HEK293 (cell line): ENCODE measurements around the gene SIDT1.

Experiments
- KLF16 ChIP-seq: fragments of 450-650 bp; formaldehyde crosslinking; IDR thresholded peaks from 2 replicates; pipeline ENCODE4 v1.5.1; 2017; ENCODE audit warnings: missing biosample characterization, missing genetic modification characterization
- PRDM1 ChIP-seq: fragments of 450-650 bp; formaldehyde crosslinking; IDR thresholded peaks from 2 replicates; pipeline ENCODE4; 2016; ENCODE audit warnings: missing biosample characterization, missing genetic modification characterization
- SP2 ChIP-seq: fragments of 450-650 bp; formaldehyde crosslinking; IDR thresholded peaks from 2 replicates; pipeline ENCODE4 v1.5.1; 2016; ENCODE audit warnings: missing biosample characterization, missing genetic modification characterization
- YY2 ChIP-seq: fragments of 450-650 bp; formaldehyde crosslinking; IDR thresholded peaks from 2 replicates; pipeline ENCODE4 v1.5.1; 2016; ENCODE audit warnings: missing biosample characterization, missing genetic modification characterization
- ZBTB1 ChIP-seq: fragments of 450-650 bp; formaldehyde crosslinking; IDR thresholded peaks from 2 replicates; pipeline ENCODE4 v1.5.1; 2016; ENCODE audit warnings: missing biosample characterization, missing genetic modification characterization
- ZNF121 ChIP-seq: fragments of 450-650 bp; formaldehyde crosslinking; IDR thresholded peaks from 2 replicates; pipeline ENCODE4 v1.5.1; 2016; ENCODE audit warnings: missing biosample characterization, missing genetic modification characterization
- ZNF274 ChIP-seq, 2 experiments: fragments of 200-500 bp in 1 of 2; fragments of 450-650 bp in 1 of 2; sonication (Bioruptor generic) in 1 of 2; formaldehyde crosslinking in 1 of 2; IDR thresholded peaks; 2 replicates each; pipeline versions ENCODE4 v1.5.1 to v1.6.1; 2014 to 2016; ENCODE audit warnings: borderline replicate concordance in 1 of 2, inconsistent platforms in 1 of 2, low read length in 1 of 2, missing biosample characterization in 1 of 2, missing genetic modification characterization in 1 of 2
- ZNF404 ChIP-seq: fragments of 450-650 bp; formaldehyde crosslinking; IDR thresholded peaks from 2 replicates; pipeline ENCODE4 v1.5.1; 2017; ENCODE audit warnings: missing biosample characterization, missing genetic modification characterization
- ZNF433 ChIP-seq: fragments of 450-650 bp; formaldehyde crosslinking; IDR thresholded peaks from 2 replicates; pipeline ENCODE4 v1.5.1; 2016; ENCODE audit warnings: missing biosample characterization, missing genetic modification characterization, low read depth
- TF ChIP-seq, protein P1 (sequence below): fragments of 450-650 bp; formaldehyde crosslinking; IDR thresholded peaks from 2 replicates; pipeline ENCODE4 v1.5.1; 2016; ENCODE audit warnings: missing biosample characterization, missing genetic modification characterization
- TF ChIP-seq, protein P2 (sequence below): fragments of 450-650 bp; formaldehyde crosslinking; IDR thresholded peaks from 2 replicates; pipeline ENCODE4 v1.5.1; 2016; ENCODE audit warnings: missing biosample characterization, missing genetic modification characterization
- TF ChIP-seq, protein P3 (sequence below): fragments of 450-650 bp; formaldehyde crosslinking; IDR thresholded peaks from 2 replicates; pipeline ENCODE4 v1.5.1; 2016; ENCODE audit warnings: missing biosample characterization, missing genetic modification characterization
- TF ChIP-seq, protein P4 (sequence below): fragments of 450-650 bp; formaldehyde crosslinking; IDR thresholded peaks from 2 replicates; pipeline ENCODE4 v1.5.1; 2016; ENCODE audit warnings: missing biosample characterization, missing genetic modification characterization

DNA sequence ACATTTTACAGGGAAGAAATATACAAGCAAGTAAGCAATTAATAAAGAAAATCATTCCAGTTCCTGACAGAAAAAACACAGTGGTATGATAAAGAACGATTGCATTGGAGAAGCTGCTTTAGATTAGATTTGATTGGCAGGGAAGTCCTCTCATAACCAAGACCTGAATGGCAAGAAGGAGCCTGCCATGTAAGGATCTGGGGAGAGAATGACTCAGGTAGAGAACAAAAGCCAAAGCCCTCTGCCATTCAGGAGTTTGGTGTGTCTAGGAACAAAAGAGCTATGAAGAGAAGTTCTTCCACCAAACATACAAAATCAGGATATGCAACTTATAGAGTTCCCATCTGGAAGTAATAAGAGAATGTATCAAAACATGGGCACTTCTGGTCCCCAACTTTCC lies 57.6 kb downstream of the SIDT1 start:
- TF ChIP-seq ZNF274 (IDR thresholded peaks at IDR 0.05; ENCODE audit: low read length) (no peak), ZNF274 (tag by site-specific recombination; IDR thresholded peaks at IDR 0.05; ENCODE audit: borderline replicate concordance) (no peak), ZBTB1 (tag by site-specific recombination) (no peak), ZNF121 (tag by site-specific recombination) (no peak), PRDM1 (no peak), SP2 (tag by site-specific recombination) (no peak), YY2 (no peak), KLF16 (tag by site-specific recombination) (no peak), ZNF433 (tag by site-specific recombination) (no peak), ZNF404 (tag by site-specific recombination) (no peak)
- TF ChIP-seq, protein P1, sequence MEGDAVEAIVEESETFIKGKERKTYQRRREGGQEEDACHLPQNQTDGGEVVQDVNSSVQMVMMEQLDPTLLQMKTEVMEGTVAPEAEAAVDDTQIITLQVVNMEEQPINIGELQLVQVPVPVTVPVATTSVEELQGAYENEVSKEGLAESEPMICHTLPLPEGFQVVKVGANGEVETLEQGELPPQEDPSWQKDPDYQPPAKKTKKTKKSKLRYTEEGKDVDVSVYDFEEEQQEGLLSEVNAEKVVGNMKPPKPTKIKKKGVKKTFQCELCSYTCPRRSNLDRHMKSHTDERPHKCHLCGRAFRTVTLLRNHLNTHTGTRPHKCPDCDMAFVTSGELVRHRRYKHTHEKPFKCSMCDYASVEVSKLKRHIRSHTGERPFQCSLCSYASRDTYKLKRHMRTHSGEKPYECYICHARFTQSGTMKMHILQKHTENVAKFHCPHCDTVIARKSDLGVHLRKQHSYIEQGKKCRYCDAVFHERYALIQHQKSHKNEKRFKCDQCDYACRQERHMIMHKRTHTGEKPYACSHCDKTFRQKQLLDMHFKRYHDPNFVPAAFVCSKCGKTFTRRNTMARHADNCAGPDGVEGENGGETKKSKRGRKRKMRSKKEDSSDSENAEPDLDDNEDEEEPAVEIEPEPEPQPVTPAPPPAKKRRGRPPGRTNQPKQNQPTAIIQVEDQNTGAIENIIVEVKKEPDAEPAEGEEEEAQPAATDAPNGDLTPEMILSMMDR (tag by site-specific recombination): no peak
- TF ChIP-seq, protein P2, sequence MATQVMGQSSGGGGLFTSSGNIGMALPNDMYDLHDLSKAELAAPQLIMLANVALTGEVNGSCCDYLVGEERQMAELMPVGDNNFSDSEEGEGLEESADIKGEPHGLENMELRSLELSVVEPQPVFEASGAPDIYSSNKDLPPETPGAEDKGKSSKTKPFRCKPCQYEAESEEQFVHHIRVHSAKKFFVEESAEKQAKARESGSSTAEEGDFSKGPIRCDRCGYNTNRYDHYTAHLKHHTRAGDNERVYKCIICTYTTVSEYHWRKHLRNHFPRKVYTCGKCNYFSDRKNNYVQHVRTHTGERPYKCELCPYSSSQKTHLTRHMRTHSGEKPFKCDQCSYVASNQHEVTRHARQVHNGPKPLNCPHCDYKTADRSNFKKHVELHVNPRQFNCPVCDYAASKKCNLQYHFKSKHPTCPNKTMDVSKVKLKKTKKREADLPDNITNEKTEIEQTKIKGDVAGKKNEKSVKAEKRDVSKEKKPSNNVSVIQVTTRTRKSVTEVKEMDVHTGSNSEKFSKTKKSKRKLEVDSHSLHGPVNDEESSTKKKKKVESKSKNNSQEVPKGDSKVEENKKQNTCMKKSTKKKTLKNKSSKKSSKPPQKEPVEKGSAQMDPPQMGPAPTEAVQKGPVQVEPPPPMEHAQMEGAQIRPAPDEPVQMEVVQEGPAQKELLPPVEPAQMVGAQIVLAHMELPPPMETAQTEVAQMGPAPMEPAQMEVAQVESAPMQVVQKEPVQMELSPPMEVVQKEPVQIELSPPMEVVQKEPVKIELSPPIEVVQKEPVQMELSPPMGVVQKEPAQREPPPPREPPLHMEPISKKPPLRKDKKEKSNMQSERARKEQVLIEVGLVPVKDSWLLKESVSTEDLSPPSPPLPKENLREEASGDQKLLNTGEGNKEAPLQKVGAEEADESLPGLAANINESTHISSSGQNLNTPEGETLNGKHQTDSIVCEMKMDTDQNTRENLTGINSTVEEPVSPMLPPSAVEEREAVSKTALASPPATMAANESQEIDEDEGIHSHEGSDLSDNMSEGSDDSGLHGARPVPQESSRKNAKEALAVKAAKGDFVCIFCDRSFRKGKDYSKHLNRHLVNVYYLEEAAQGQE (tag by site-specific recombination): no peak
- TF ChIP-seq, protein P3, sequence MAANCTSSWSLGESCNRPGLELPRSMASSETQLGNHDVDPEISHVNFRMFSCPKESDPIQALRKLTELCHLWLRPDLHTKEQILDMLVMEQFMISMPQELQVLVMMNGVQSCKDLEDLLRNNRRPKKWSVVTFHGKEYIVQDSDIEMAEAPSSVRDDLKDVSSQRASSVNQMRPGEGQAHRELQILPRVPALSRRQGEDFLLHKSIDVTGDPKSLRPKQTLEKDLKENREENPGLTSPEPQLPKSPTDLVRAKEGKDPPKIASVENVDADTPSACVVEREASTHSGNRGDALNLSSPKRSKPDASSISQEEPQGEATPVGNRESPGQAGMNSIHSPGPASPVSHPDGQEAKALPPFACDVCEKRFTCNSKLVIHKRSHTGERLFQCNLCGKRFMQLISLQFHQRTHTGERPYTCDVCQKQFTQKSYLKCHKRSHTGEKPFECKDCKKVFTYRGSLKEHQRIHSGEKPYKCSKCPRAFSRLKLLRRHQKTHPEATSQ: no peak
- TF ChIP-seq, protein P4, sequence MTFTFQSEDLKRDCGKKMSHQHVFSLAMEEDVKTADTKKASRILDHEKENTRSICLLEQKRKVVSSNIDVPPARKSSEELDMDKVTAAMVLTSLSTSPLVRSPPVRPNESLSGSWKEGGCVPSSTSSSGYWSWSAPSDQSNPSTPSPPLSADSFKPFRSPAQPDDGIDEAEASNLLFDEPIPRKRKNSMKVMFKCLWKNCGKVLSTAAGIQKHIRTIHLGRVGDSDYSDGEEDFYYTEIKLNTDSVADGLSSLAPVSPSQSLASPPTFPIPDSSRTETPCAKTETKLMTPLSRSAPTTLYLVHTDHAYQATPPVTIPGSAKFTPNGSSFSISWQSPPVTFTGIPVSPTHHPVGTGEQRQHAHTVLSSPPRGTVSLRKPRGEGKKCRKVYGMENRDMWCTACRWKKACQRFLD (tag by site-specific recombination): no peak
